GM18951 (cell line): ENCODE data around the gene CCN6.
"Not testable (repeated sequence)": the region's sequence is repeated elsewhere in the genome, so short reads cannot be mapped to it uniquely, and the experiment has no call there.

ENCODE experiments used
- POLR2A ChIP-seq: IDR thresholded peaks from 4 replicates; pipeline ENCODE4 v1.6.1; 2011; ENCODE audit warnings: mild to moderate bottlenecking; ENCODE audit not compliant: insufficient read length, insufficient read depth; ENCODE audit errors: extremely low read depth
- in situ Hi-C: fragments of 300-500 bp; cut with MboI; formaldehyde crosslinking; loops from one replicate; pipeline ENCODE4 v1.12.0; 2022; ENCODE audit warnings: low sequenced_read_pairs, mixed read lengths, inconsistent platforms; ENCODE audit not compliant: unreplicated experiment

The CCN6 gene

GRCh38 chr6:112086744-112087135, 32.8 kb downstream of the CCN6 start:
- in situ Hi-C loops = no loop called here

GRCh38 chr6:112087136-112087911, 33.4 kb downstream of the CCN6 start, which contains the start of the genes FAM229B and TUBE1:
FAM229B (plus strand) TSS chr6:112087591; CDS start chr6:112099284, 11,693 bp downstream.
TUBE1 (minus strand) TSS chr6:112087482; CDS start chr6:112087434, 48 bp downstream.
- in situ Hi-C loops = no loop called here
- peak; percentile 85 for TF ChIP-seq POLR2A

More at GRCh38 chr6:112086744-112087135, 32.8 kb downstream of the CCN6 start:
- TF ChIP-seq POLR2A = no peak

- in situ Hi-C loops = no loop called here
- TF ChIP-seq POLR2A = no peak
These were observed 34.0 kb downstream of the CCN6 start for GRCh38 chr6:112087916-112088315.

- TF ChIP-seq POLR2A = no peak
- in situ Hi-C loops = no loop called here
These were observed 43.0 kb downstream of the CCN6 start for GRCh38 chr6:112096901-112097300.

- no peak for TF ChIP-seq POLR2A
- in situ Hi-C loops = no loop called here
These were observed 46.7 kb downstream of the CCN6 start for GRCh38 chr6:112100561-112100960.

- in situ Hi-C loops = not testable (repeated sequence)
These were observed 52.1 kb downstream of the CCN6 start for GRCh38 chr6:112106026-112106425.

- TF ChIP-seq POLR2A = no peak
- in situ Hi-C loops = no loop called here
These were observed 52.7 kb downstream of the CCN6 start for GRCh38 chr6:112106562-112106961.

GRCh38 chr6:112109262-112109661, 55.4 kb downstream of the CCN6 start:
- in situ Hi-C loops = no loop called here
- TF ChIP-seq POLR2A = no peak

- no peak for TF ChIP-seq POLR2A
- in situ Hi-C loops = no loop called here
These were observed 59.5 kb downstream of the CCN6 start for GRCh38 chr6:112113431-112113830.

GRCh38 chr6:112113918-112114317, 60.0 kb downstream of the CCN6 start:
- in situ Hi-C loops = no loop called here
- no peak for TF ChIP-seq POLR2A

- no peak for TF ChIP-seq POLR2A
- in situ Hi-C loops = no loop called here
These were observed 60.8 kb downstream of the CCN6 start for GRCh38 chr6:112114577-112115223.

GRCh38 chr6:112116221-112116620, 62.3 kb downstream of the CCN6 start:
- no peak for TF ChIP-seq POLR2A
- in situ Hi-C loops = no loop called here

- in situ Hi-C loops = no loop called here
These were observed 63.6 kb downstream of the CCN6 start for GRCh38 chr6:112117554-112117953.

GRCh38 chr6:112118034-112118433, 64.1 kb downstream of the CCN6 start:
- TF ChIP-seq POLR2A = no peak
- in situ Hi-C loops = no loop called here

More at GRCh38 chr6:112117554-112117953, 63.6 kb downstream of the CCN6 start:
- no peak for TF ChIP-seq POLR2A
